ENCODE measurements around the gene DIS3L2.

DIS3L2 gene

GRCh38 chr2:231960810-231961348, 634 bp upstream of the DIS3L2 start:
- no peak for DNase-seq

DNA sequence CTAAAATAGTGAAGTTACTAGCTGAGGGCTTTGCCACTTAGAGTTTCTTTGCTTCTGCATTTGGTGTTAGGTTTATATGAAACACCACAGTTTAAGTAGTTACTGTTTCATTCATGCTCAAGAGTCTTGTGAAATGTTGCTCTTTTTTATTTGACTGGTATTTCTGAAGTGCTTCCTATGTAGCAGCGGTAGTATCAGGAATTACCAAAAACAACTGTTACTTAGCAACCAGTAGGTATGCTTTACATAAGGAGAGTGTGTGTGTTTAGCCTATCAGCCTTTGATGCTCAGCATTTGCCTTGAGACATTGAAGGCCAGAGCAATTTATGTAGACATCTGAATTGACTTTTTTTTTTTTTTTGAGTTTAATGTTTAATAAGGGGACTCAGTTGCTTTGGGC, 3.6 kb downstream of the DIS3L2 start:
- DNase-seq, result no peak

- DNase-seq, result no peak
Measured at GRCh38 chr2:231966886-231967285, 5.4 kb downstream of the DIS3L2 start.

GRCh38 chr2:231968820-231969219, 7.3 kb downstream of the DIS3L2 start:
- DNase-seq, result no peak

GRCh38 chr2:231970461-231970860, 8.9 kb downstream of the DIS3L2 start:
- DNase-seq, result no peak

GRCh38 chr2:231975001-231975400, 13.5 kb downstream of the DIS3L2 start:
- no peak for DNase-seq

DNA sequence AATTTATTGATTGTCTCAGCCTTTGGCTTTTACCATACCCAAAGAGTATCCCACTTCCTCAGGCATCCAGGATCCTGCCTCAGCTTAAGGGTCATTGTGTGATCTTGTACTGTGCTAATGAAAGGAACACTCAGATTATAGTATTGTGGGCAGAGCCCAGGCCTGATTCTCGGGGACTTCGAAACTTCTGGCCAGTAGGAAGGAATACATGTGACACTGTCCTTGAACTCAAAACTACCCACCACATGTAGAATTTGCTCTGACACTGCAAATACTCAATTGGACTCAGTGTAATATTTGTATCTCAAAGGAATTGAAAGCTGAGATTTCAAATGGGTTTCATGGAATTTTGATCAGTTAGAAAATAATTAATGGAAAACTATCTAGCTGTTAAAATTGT, 15.9 kb downstream of the DIS3L2 start:
- no peak for DNase-seq

DNA sequence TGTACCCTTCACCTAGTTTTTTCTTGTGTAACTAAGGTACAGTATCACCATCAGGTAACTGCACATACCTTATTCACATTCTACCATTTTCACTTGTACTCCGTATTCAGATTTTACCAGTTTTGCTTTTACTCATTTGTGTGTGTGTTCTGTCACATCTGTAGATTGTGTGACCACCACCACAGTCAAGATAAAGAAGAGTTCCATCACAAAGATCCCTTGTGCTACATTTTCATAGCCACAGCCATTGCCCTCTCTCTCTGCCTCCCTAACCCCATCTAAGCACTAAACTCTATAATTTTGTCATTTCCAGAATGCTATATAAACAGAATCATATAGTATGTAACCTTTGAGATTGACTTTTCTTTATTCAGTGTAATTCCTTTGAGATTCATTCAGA, 23.5 kb downstream of the DIS3L2 start:
- no peak for DNase-seq

- no peak for DNase-seq
Measured at GRCh38 chr2:231985823-231986261, 24.3 kb downstream of the DIS3L2 start.

GRCh38 chr2:231987124-231987727, 25.7 kb downstream of the DIS3L2 start:
- no peak for DNase-seq

DNA sequence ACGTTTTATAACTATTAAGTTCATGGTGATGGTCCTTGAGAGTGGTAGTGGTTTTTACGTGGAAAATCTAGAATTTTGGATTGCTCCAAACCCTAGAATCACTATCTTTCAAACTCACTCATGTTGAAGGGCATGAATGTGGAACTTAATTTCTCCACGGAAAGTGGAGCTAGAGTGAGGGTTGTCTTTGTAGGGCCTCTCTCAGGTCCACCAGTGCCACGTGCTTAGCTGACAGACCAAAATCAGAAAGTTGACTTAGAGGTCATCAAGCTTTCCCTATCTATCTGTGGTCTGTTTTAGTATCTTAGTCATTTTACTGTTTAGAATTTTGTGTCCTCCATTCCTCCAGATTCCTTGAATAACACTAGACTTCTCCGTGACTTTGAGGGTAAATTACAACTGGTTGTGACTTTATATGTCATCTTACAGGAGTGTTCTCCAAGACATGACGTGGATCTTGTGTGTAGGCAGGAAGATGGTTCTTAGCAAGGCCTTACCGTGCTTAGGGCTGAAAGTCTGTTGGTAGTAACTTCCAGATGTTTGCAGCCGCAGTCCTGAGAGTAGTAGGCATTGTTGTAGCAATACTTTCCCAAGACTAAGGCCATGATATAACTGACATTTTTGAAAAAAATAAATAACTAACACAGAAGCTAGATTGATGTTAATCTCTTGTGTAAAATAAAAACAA, 26.8 kb downstream of the DIS3L2 start:
- DNase-seq, result no peak

GRCh38 chr2:231991664-231992063, 30.2 kb downstream of the DIS3L2 start:
- DNase-seq, result no peak

DNA sequence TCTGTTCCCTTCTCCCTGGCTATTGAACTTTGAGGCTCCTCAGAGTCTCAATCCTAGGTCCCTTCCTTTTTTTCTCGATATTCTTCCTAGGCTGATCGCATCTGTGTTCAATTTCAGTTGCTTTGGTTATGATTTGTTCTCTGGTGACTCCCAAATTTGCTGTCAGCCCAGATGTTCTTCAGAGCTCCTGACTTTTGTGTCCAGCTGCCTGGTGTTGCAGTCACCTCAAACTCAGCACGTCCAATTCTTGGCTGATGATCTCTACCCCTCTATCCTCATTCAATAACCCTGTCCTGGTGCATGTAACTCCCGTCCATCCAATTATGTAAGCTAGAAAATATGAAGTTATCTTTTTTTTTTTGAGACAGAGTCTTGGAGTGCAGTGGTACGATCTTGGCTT, 31.4 kb downstream of the DIS3L2 start:
- DNase-seq, result no peak

DNA sequence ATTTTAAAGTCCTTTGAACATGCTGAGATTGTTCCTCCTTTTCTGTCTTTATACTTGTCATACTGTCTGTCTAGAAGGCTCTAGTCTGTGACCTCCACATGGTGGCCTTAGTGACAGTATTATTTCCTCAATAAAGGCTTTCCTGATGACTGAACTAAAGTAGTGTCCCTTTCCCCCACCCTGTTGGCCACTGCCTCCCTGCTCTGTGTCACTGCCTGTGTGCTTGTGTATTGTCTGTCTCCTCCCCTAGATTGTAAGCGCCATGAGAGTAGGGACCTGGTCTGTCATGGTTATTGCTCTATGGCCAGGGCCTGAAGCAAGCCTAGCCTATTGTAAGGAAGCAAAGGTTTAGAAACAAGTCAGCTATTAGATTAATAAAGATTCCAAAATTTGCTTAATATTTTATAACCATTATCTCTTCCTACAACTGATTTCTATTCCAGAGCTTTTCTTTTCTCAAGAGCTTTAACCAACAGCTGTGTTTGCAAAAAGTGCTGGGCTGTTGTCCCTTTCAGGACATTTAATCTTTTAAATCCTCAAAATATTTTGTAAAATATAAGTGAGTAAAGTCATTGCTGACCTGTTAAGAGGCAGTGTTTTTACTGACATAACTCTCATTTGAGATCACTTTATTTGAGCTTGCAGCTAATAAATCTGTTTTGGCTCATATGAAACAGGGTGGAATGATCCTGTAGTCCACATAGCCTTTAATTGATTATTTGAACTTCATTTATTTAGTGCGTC, 35.5 kb downstream of the DIS3L2 start:
- no peak for DNase-seq

DNA sequence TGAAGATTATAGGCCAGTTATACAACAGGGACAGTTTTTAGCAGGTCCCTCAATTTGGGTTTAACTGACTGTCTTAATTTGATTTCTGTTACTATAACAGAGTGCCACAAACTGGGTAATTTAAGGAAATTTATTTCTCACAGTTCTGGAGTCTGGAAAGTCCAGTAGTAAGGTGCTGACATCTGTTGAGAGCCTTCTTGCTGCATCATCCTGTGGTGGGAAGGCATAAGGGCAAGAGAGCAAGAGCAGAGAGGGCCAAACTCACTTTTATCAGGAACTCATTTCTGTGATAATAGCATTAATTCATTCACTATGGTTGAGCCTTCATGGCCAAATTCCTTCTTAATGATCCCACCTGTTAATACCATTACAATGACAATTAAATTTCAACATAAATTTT, 36.5 kb downstream of the DIS3L2 start:
- no peak for DNase-seq

DNA sequence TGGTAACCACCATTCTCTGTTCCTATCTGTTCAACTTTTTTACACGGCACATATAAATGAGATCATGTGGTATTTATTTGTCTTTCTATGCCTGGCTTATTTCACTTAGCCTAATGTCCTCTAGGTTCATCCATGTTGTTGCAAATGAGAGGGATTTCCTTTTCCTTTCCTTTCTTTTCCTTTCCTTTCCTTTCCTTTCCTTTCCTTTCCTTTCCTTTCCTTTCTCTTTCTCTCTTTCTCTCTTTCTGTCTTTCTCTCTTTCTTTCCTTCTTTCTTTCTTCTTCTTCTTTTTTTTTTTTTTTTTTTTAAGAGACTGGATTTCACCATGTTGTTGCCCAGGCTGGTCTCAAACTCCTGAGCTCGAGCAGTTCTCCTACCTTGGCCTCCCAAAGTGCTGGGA, 38.9 kb downstream of the DIS3L2 start:
- DNase-seq, result no peak

- no peak for DNase-seq
Measured at GRCh38 chr2:232001073-232001472, 39.6 kb downstream of the DIS3L2 start.

GRCh38 chr2:232006253-232006652, 44.7 kb downstream of the DIS3L2 start:
- DNase-seq, result no peak

DNA sequence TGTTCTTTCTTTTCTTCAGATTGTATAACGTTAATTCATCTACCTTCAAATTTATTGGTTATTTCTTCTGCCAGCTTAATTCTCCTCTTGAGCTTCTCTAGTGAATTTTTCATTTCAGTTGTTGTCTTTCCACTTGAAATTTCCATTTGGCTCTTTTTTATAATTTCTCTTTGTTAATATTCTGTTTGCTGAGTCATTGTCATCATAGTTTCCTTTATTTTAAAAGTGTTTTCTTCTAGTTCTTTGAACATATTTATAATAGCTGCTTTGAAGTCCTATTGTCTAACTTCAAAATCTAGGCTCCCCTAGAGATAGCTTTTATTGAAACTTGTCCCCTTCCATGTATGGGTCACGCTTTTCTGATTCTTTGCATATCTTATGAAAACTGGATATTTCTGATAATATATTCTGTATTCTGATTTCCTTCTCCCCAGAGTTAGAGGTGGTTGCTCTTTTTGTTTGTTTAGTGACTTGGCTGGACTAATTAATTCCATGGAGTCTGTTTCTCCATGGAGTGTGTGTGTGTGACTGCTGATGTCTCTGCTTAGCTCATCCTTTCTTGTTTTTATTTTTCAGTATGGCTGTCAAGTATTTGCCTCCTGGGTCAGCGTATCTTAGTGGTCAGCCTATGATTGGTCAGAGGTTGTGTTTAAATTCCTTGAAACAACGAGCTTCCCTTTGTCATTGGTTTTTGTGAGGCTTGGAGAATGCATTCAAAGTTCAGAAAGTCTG, 47.6 kb downstream of the DIS3L2 start:
- no peak for DNase-seq

DNA sequence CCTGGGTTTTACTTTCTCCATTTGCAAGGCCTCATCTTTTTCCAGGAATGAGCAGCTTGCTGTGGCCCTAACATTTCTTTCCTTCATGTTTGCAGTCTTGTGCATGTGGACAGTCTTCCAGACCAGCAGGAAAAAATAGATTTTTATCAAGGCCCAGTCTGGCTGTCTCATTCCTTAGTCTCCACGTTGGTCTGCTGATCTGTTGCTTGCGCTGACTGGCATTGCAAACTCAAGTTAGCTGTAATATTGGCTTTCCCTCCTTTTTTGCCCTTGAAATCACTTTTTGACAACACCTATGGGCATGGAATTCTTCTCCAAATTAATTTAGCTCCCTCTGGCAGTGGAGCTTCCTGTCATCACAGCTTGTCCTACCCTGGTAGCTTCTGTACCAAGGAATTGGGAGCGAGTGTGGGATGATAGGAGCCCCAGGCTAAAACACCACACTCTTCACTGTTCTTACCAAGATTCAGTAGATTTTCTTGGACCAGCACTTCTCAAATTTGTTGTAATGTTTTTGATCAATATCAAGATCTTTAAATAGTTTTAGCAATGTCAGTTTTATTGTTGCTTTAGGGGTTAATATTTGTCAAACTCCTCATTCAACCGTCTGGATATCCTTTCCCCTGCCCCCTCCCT, 48.2 kb downstream of the DIS3L2 start:
- no peak for DNase-seq

DNA sequence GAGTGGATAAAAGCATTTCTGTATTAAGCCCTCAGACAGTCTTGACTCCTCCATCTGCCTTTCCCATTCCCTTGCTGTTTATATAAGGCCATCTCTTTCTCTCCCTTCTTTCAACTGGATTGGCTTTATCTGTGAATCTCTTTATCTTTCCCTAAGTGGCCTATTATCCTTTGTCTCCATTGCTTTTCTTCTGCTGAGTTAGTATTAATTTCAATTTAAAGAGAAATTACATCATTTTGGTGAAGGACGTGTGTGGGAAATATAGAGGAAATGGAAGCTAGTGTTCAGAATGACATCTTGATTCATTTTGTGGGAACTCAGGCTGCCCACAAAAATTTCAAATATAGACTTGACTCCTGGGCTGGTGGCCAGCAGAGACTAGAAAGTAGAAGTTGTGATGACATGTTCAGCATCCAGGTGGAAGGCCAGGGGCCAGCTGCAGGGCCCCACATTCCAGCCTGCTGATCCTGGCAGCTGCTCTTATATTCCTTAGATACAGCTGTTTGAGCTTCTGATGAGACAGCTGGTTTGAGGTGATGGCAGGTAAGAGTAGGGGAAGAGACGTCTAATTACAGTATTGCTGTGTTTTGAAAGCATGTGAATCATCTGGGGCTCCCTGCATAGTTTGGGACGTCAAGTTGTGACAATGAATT, 52.3 kb downstream of the DIS3L2 start:
- DNase-seq, result no peak

DNA sequence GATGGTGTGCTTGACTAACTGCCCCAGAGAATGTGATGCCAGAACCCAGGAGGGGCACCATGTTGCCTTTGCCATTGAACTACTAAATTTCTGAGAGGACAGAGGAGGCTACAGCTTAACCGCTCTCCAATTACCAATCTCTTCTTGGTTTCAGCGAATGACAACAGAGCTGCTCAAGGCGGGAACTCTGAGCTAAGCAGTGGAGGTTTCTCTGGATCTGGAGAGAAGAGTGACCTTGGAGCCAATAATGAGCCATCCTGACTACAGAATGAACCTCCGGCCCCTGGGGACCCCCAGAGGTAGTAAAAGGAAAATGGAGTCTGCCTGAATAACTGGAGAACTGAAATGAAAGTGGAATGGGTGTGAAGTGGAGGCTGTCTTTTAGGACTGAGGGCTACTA, 53.2 kb downstream of the DIS3L2 start:
- DNase-seq, result no peak

Measured in activated CD4-positive, CD25-positive, alpha-beta regulatory T cell (primary cell).